GM21717 (cell line): ENCODE data around the gene ODC1.

Experiments used
- ATAC-seq: cut with Tn5 transposase; IDR thresholded peaks from one replicate; pipeline ENCODE4 v1.9.1; 2021; ENCODE audit warnings: mild to moderate bottlenecking, moderate library complexity; ENCODE audit not compliant: unreplicated experiment

The ODC1 gene

GRCh38 chr2:10402653-10403215, 45.4 kb downstream of the ODC1 start:
- ATAC-seq: no peak

GRCh38 chr2:10402062-10402585, 46.0 kb downstream of the ODC1 start:
- no peak for ATAC-seq

- ATAC-seq: no peak
These were observed 46.9 kb downstream of the ODC1 start for GRCh38 chr2:10400978-10401951.

GRCh38 chr2:10400568-10400977, 47.6 kb downstream of the ODC1 start:
- no peak for ATAC-seq

- ATAC-seq: no peak
These were observed 48.1 kb downstream of the ODC1 start for GRCh38 chr2:10400002-10400401.

- no peak for ATAC-seq
These were observed 48.8 kb downstream of the ODC1 start for GRCh38 chr2:10399358-10399757.

- no peak for ATAC-seq
These were observed 49.6 kb downstream of the ODC1 start for GRCh38 chr2:10398496-10398895.

- ATAC-seq: no peak
These were observed 50.2 kb downstream of the ODC1 start for GRCh38 chr2:10397878-10398277.

GRCh38 chr2:10397297-10397875, 50.7 kb downstream of the ODC1 start:
- ATAC-seq: no peak

GRCh38 chr2:10396464-10396863, 51.7 kb downstream of the ODC1 start:
- no peak for ATAC-seq

GRCh38 chr2:10395893-10396292, 52.2 kb downstream of the ODC1 start:
- no peak for ATAC-seq

- no peak for ATAC-seq
These were observed 54.5 kb downstream of the ODC1 start for GRCh38 chr2:10393640-10393982.

- ATAC-seq: no peak
These were observed 55.0 kb downstream of the ODC1 start for GRCh38 chr2:10392951-10393639.

GRCh38 chr2:10392548-10392947, 55.6 kb downstream of the ODC1 start:
- ATAC-seq: no peak

GRCh38 chr2:10392100-10392499, 56.0 kb downstream of the ODC1 start:
- ATAC-seq: no peak

- ATAC-seq: no peak
These were observed 57.7 kb downstream of the ODC1 start for GRCh38 chr2:10390369-10390801.
